ENCODE results near the gene NPIPB6.
"Not testable (repeated sequence)": the region's sequence is repeated elsewhere in the genome, so short reads cannot be mapped to it uniquely, and the experiment has no call there.

- TF ChIP-seq CTCF (conservative IDR thresholded peaks at IDR 0.05); ZFX (IDR thresholded peaks at IDR 0.05): not testable (repeated sequence)
Observed at GRCh38 chr16:28374281-28374680, 11.0 kb upstream of the NPIPB6 start.

All from C4-2B (cell line).